Activated CD8-positive, alpha-beta memory T cell treated with anti-CD3 and anti-CD28 coated beads for 4 hours (primary cell): ENCODE measurements around the gene CCDC127.

ENCODE experiments used
- DNase-seq, 2 donors: peaks; one replicate each; pipeline ENCODE4 v3.0.0-alpha.2; 2020; ENCODE audit warnings: low read depth in 2 of 2

Gene CCDC127

DNA sequence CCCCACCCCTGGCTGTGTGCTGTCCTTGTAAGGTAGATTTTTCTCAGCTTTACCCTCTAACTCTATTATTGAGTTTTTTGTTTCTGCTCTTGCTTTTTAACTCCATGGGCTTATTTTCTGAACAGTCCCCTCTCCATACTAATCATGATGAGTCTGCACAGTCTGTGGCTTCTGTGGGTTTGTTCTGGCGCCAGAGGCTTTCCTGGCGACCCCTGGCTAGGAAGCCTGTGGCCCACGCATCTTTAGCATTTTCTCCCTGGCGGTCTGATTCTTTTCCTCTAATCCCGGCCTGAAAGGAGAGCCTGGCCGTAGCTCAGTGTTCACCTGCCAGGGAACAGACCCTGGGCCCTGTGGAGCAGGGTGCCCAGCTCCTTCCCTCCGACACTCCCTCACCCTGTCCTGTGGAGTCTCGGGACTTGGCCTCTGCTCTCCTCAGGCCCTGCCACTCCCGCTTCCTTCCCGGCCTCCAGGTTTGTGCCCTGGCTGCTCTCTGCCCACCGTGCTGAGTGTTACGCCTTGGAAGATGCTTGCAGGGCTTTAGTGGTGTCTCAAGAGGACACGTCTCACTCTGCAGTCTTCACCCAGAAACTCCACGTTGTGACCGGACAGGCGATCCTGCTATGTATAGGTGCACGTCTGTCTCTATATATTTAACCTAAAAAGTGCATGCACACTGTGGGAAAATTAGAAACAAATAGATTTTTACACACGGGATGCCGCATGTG, 58.3 kb downstream of the CCDC127 start:
- DNase-seq, result no peak

GRCh38 chr5:158807-159447, 59.0 kb downstream of the CCDC127 start:
- no peak for DNase-seq

GRCh38 chr5:157801-158200, 60.2 kb downstream of the CCDC127 start:
- DNase-seq, result no peak

- no peak for DNase-seq
Observed at GRCh38 chr5:157126-157715, 60.7 kb downstream of the CCDC127 start.

- DNase-seq, result no peak
Observed at GRCh38 chr5:156411-157072, 61.4 kb downstream of the CCDC127 start.

GRCh38 chr5:155651-156410, 62.1 kb downstream of the CCDC127 start:
- no peak for DNase-seq

DNA sequence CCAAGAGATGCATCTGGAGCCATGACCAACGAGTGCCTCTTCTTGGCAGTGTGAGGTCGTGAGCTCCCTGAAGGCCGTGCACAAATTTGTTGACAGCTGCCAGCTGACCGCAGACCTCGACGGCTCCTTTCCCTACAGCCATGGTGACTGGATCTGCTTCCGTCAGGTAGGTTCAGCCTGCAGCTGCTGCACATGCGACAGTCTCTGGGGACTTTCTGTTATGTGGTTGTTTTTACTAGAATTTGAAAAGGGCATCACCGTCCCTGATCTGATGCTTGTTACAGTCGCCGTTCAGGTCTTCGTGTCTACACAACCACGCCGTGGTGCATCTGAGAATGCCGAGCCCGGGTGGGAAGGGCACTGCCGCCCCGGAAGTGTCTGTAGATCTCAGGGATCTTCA, 63.1 kb downstream of the CCDC127 start:
- no peak for DNase-seq

- DNase-seq, result no peak
Observed at GRCh38 chr5:154236-154635, 63.7 kb downstream of the CCDC127 start.

- DNase-seq, result no peak
Observed at GRCh38 chr5:153256-153655, 64.7 kb downstream of the CCDC127 start.

DNA sequence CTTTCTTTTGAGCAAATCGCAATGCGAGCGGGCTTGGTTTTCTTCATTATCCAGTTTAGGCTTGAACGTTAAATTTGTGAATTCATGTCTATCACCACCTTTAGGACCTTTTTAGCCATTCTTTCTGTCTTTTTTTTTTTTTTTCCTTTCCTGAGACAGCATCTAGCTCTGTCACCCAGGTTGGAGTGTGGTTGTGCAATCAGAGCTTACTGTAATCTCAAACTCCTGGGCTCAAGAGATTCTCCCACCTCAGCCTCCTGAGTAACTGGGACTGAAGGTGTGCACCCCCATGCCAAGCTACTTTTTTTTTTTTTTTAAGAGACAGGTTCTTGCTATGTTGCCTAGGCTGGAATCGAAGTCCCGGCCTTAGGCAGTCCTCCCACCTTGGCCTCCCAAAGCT, 65.9 kb downstream of the CCDC127 start:
- DNase-seq, result no peak

GRCh38 chr5:150746-151145, 67.2 kb downstream of the CCDC127 start:
- no peak for DNase-seq

- no peak for DNase-seq
Observed at GRCh38 chr5:149745-150485, 68.0 kb downstream of the CCDC127 start.

GRCh38 chr5:147751-148150, 70.2 kb downstream of the CCDC127 start:
- no peak for DNase-seq
